ENCODE data around the gene DNER. TPM values are rescaled to one million over a fixed set of nuclear protein-coding genes. Genes with fewer than 3 reads are reported as not detected.
"Not testable (repeated sequence)": the region's sequence is repeated elsewhere in the genome, so short reads cannot be mapped to it uniquely, and the experiment has no call there.

Gene DNER
- total RNA-seq, 2 donors from 2014 or later, result 0.27 to 3.3 TPM

- Histone ChIP-seq H3K9me3 (no peaks in the 10 kb centered on the region), H3K36me3 (no peaks in the 10 kb centered on the region), H3K27me3 (replicated peaks; ENCODE audit: insufficient read depth) (no peaks in the 10 kb centered on the region), H3K4me1 (ENCODE audit: control insufficient read depth in 1 of 2, low read depth in 2 of 2) (peaks cover 4 to 11% of the 10 kb centered on the region in 2 donors), H3K27ac (no peak overlapping the region), H3K4me3 (no peak overlapping the region)
- DNase-seq (ENCODE audit: low spot score) (no peak), ATAC-seq (ENCODE audit: insufficient number of reproducible peaks, low FRiP score, low read depth) (no peak)
- no peak for TF ChIP-seq CTCF (IDR thresholded peaks at IDR 0.05)
Measured at GRCh38 chr2:229726643-229727042, 12.3 kb upstream of the DNER start.

- ATAC-seq (ENCODE audit: insufficient number of reproducible peaks, low FRiP score, low read depth) (no peak), DNase-seq (ENCODE audit: low spot score) (no peak)
- H3K9me3 ChIP-seq, result no peaks in the 10 kb centered on the region
- TF ChIP-seq CTCF (IDR thresholded peaks at IDR 0.05), result no peak
- H3K36me3 ChIP-seq, result no peaks in the 10 kb centered on the region
- H3K4me1 ChIP-seq (ENCODE audit: control insufficient read depth in 1 of 2, low read depth in 2 of 2), result peaks cover 4 to 11% of the 10 kb centered on the region in 2 donors
- H3K27ac ChIP-seq, result no peak overlapping the region
- H3K27me3 ChIP-seq (replicated peaks; ENCODE audit: insufficient read depth), result no peaks in the 10 kb centered on the region
- H3K4me3 ChIP-seq, result no peak overlapping the region
Measured at GRCh38 chr2:229725716-229726574, 11.6 kb upstream of the DNER start.

DNA sequence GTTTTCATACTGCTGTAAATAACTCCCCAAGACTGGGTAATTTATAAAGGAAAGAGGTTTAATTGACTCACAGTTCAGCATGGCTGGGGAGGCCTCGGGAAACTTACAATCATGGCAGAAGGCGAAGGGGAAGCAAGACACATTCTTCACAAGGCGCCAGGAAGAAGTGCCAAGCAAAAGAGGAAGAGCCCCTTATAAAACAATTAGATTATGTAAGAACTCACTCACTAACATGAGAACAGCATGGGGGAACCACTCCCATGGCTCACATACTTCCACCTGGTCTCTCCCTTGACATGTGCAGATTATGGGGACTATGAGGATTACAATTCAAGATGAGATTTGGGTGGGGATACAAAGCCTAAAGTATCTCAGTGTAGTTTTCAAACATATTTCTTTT is 8.8 kb upstream of the DNER start:
- not testable (repeated sequence) for ATAC-seq (ENCODE audit: insufficient number of reproducible peaks, low FRiP score, low read depth); H3K27me3 ChIP-seq (replicated peaks; ENCODE audit: insufficient read depth); H3K4me3 ChIP-seq; DNase-seq (ENCODE audit: low spot score); H3K36me3 ChIP-seq; H3K9me3 ChIP-seq; H3K27ac ChIP-seq
- H3K4me1 ChIP-seq (ENCODE audit: control insufficient read depth in 1 of 2, low read depth in 2 of 2), result peaks cover 4 to 11% of the 10 kb centered on the region in 2 donors

- ATAC-seq (ENCODE audit: insufficient number of reproducible peaks, low FRiP score, low read depth) (no peak), DNase-seq (ENCODE audit: low spot score) (no peak)
- no peaks in the 10 kb centered on the region for H3K27me3 ChIP-seq (replicated peaks; ENCODE audit: insufficient read depth)
- peaks cover 0 to 2% of the 10 kb centered on the region in 2 donors for H3K4me1 ChIP-seq (ENCODE audit: control insufficient read depth in 1 of 2, low read depth in 2 of 2)
- TF ChIP-seq CTCF (IDR thresholded peaks at IDR 0.05), result no peak
- H3K27ac ChIP-seq, result no peak overlapping the region
- no peaks in the 10 kb centered on the region for H3K36me3 ChIP-seq
- H3K4me3 ChIP-seq, result no peak overlapping the region
- no peaks in the 10 kb centered on the region for H3K9me3 ChIP-seq
Measured at GRCh38 chr2:229719926-229720647, 5.7 kb upstream of the DNER start.

GRCh38 chr2:229718057-229718456 is 3.7 kb upstream of the DNER start:
- no peaks in the 10 kb centered on the region for H3K27me3 ChIP-seq (replicated peaks; ENCODE audit: insufficient read depth)

More at GRCh38 chr2:229718057-229718456, 3.7 kb upstream of the DNER start:
- Histone ChIP-seq H3K27ac (no peak overlapping the region), H3K36me3 (no peaks in the 10 kb centered on the region), H3K4me1 (ENCODE audit: control insufficient read depth in 1 of 2, low read depth in 2 of 2) (peaks cover 3 to 19% of the 10 kb centered on the region in 2 donors), H3K4me3 (no peak overlapping the region), H3K9me3 (no peaks in the 10 kb centered on the region)
- DNase-seq (ENCODE audit: low spot score), result no peak
- TF ChIP-seq CTCF (IDR thresholded peaks at IDR 0.05), result no peak
- no peak for ATAC-seq (ENCODE audit: insufficient number of reproducible peaks, low FRiP score, low read depth)
